GM10847 (cell line): Measurements from ENCODE around the gene KIF13A.

Experiments used
- POLR2A ChIP-seq: IDR thresholded peaks from 2 replicates; pipeline ENCODE4 v1.6.1; 2011; ENCODE audit not compliant: insufficient read length; ENCODE audit errors: extremely low read depth

The KIF13A gene

GRCh38 chr6:17928514-17929430 is 58.7 kb downstream of the KIF13A start:
- TF ChIP-seq POLR2A: no peak

DNA sequence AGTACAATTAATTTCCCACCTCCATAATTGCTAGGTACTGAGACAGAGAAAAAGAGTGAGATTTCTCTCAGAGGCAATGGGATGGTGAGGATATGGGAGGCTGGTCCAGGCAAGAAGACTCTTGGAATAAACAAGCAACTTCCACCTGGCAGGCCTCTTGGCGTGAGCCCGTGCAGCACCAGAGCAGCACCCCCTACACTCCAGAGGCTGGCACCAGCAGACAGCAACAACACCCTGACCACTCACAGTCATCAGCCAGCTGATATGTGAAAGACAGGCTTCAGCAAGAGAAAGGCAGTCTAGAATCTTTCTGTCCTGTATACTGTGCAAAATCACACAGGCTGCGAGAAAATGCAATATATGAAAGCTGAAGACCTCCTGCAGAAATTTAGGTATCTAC is 59.7 kb downstream of the KIF13A start:
- TF ChIP-seq POLR2A: no peak

GRCh38 chr6:17923401-17923863 is 64.0 kb downstream of the KIF13A start:
- no peak for TF ChIP-seq POLR2A

GRCh38 chr6:17921454-17921853 is 66.0 kb downstream of the KIF13A start:
- TF ChIP-seq POLR2A: no peak

DNA sequence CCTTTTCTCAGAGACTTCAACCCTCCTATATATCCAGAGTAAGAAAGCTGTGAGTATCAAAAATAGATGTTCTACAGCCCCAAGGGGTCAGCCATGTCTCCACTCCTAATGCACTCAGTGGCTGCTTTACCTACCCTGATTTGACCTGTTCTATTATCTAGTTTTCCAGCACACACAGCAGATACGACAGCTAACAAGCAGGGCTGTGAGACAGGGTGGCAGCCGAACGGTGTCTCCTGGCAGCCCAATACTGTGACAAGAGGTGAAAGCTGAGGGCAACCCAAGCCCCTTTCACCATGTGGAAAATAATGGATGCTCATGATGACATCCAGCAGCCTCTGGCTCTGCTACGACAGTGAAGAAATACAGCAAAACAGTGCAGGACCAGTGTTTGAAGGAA is 67.9 kb downstream of the KIF13A start:
- no peak for TF ChIP-seq POLR2A

GRCh38 chr6:17917837-17918763 is 69.3 kb downstream of the KIF13A start:
- TF ChIP-seq POLR2A: no peak

DNA sequence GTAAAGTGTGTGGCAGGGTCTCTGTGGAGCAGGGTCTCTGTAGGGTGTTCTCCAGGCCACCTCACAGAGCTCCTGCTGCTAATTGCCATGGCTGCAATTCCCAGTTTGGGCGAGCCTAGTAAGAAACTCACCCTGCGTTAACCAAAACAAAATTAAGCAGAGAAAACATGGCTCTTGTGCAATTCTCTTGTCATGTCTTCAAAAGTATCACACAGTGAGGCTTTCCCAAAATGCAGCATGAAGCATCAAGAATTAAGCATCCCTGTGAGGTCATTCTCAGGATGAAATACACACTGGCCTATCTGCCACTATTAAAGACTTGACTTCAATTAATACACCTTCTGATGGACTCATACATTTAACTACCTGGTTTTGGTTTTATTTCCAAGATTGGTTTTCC is 72.8 kb downstream of the KIF13A start:
- TF ChIP-seq POLR2A: no peak

DNA sequence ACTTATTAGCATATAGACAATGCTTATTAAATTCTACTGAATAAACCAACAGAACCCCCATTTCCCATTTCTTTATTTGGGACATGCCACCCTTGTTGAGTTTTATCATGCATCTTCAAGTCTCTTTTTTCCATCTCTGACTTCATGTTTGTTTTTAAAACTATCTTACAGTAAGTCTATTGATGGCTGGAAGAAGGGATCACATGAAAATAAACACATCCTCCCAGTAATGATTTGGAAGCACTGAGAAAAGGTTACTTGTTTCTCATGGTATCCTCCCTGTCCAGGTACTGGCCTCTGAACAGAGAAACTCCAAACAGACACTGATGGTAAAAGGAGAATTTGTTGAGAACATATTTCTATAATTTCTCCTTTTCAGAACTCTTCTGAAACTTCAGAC is 74.9 kb downstream of the KIF13A start:
- no peak for TF ChIP-seq POLR2A

DNA sequence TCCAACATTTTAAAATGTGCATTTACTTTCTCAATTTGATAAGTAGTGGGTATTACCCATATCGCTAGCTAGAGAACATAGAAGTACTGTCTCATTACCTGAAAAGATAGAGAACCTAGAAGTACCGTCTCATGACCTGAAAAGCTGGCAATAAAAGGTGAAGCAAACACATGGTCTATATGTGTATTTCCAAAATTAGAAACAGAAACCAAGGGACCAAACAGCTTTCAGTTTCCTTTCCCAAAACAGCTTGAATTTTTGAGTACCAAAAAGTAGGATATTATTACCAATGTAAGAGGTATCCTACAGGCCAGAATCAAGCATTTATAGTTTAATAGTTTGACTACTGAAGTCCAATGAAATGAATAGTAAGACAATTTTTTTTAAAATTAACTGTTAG is 77.2 kb downstream of the KIF13A start:
- no peak for TF ChIP-seq POLR2A

GRCh38 chr6:17908831-17909230 is 78.6 kb downstream of the KIF13A start:
- TF ChIP-seq POLR2A: no peak

DNA sequence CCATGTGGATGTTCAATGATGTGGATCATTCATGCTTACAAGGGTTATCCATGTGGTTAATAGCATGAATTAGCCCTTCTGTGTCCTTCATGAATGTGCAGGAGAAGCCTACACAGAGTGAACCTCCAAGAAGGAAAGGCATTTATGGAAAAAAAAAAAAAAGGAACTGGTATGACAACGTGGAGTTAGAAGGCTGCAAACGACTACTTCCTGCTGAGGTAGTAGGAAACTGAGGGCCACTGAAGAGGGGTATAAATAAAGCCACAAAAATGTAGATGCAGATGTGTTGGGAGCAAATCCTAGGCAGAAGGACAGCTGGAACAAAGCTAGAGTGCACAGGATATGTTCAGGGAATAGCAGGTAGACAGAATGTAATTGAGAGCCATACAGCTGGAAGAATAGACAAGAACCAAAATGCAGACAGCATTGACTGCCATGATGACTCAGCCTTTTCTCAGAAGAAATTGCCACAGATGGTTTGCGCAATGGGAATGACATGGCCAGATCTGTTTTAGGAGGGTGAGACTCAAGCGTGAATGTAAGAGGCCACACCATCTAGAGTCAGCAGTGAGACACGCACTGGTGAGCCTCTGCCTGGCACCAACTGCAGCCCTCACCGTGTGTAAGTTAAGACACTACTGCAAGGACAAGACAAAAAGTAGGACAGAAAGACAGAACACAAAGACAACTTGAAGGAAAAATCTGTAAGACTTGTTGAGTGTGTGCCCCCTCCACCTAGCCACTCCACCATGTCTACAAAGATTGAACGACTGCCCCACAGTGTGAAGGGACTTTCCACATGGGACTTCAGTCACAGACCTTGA is 79.8 kb downstream of the KIF13A start:
- no peak for TF ChIP-seq POLR2A

- no peak for TF ChIP-seq POLR2A
Observed at GRCh38 chr6:17905611-17906592, 81.5 kb downstream of the KIF13A start.

GRCh38 chr6:17904491-17905120 is 82.8 kb downstream of the KIF13A start:
- no peak for TF ChIP-seq POLR2A
